GM10248 (cell line): ENCODE results near the gene DES.

Experiments
- CTCF ChIA-PET: fragments of 300-600 bp; sonication (Branson Sonifier 250); formaldehyde crosslinking; extraction: SDS; loops from one replicate; lab custom pipeline; 2021; ENCODE audit warnings: antibody characterized with exemption; lab: Yijun Ruan, JAX
- POLR2A ChIA-PET: fragments of 350-650 bp; sonication (Branson Sonifier 250); formaldehyde crosslinking; extraction: SDS; loops from one replicate; lab custom pipeline; 2020; ENCODE audit warnings: antibody characterized with exemption; lab: Yijun Ruan, JAX
- DNase-seq: peaks from one replicate; pipeline ENCODE4 v3.0.0; 2012; ENCODE audit errors: extremely low spot score
- CTCF ChIP-seq: IDR thresholded peaks from 2 replicates; pipeline ENCODE4 v1.5.1; 2012; ENCODE audit warnings: mild to moderate bottlenecking, low read depth; ENCODE audit errors: extremely low read depth, missing control alignments, control extremely low read depth

The DES gene

GRCh38 chr2:219461047-219461514 lies 42.9 kb downstream of the DES start:
- ChIA-PET CTCF (interaction anchor here (0.9 to 9.6 kb wide), 7 partner anchors 27 to 96 kb away, joined by 3 to 115 read pairs (median 4); a partner anchor contains a TSS), POLR2A (no interaction called here)
- DNase-seq: no peak
- no peak for TF ChIP-seq CTCF

GRCh38 chr2:219461669-219462068 lies 43.5 kb downstream of the DES start:
- no peak for DNase-seq

GRCh38 chr2:219462349-219462748 lies 44.2 kb downstream of the DES start:
- DNase-seq: no peak
- CTCF ChIA-PET: interaction anchor here (1.2 to 3.2 kb wide), 4 partner anchors 60 to 79 kb away, joined by 4 to 26 read pairs (median 4); no protein-coding TSS in a partner anchor
- POLR2A ChIA-PET: no interaction called here
- TF ChIP-seq CTCF: no peak

More at GRCh38 chr2:219461669-219462068, 43.5 kb downstream of the DES start:
- ChIA-PET CTCF (interaction anchor here (1.1 to 9.6 kb wide), 6 partner anchors 27 to 96 kb away, joined by 3 to 115 read pairs (median 4); a partner anchor contains a TSS), POLR2A (no interaction called here)
- TF ChIP-seq CTCF: no peak

GRCh38 chr2:219464286-219465032 lies 46.3 kb downstream of the DES start:
- POLR2A ChIA-PET: no interaction called here

GRCh38 chr2:219465659-219466561 lies 47.7 kb downstream of the DES start:
- CTCF ChIA-PET: interaction anchor here (0.6 to 3.2 kb wide), 3 partner anchors 16 to 63 kb away, joined by 3 to 26 read pairs (median 3); no protein-coding TSS in a partner anchor
- DNase-seq: no peak
- TF ChIP-seq CTCF: no peak
- POLR2A ChIA-PET: no interaction called here

More at GRCh38 chr2:219464286-219465032, 46.3 kb downstream of the DES start:
- no peak for TF ChIP-seq CTCF
- no peak for DNase-seq
- CTCF ChIA-PET: interaction anchor here (1.7 to 3.2 kb wide), 4 partner anchors 11 to 76 kb away, joined by 4 to 26 read pairs (median 6); no protein-coding TSS in a partner anchor
